HG03432 (cell line): ENCODE measurements around the gene C1QTNF3.
"Not testable (repeated sequence)": the region's sequence is repeated elsewhere in the genome, so short reads cannot be mapped to it uniquely, and the experiment has no call there.

Experiments
- ATAC-seq: cut with Tn5 transposase; IDR thresholded peaks from one replicate; pipeline ENCODE4 v1.9.1; 2021; ENCODE audit warnings: mild to moderate bottlenecking, moderate library complexity; ENCODE audit not compliant: unreplicated experiment

The C1QTNF3 gene

DNA sequence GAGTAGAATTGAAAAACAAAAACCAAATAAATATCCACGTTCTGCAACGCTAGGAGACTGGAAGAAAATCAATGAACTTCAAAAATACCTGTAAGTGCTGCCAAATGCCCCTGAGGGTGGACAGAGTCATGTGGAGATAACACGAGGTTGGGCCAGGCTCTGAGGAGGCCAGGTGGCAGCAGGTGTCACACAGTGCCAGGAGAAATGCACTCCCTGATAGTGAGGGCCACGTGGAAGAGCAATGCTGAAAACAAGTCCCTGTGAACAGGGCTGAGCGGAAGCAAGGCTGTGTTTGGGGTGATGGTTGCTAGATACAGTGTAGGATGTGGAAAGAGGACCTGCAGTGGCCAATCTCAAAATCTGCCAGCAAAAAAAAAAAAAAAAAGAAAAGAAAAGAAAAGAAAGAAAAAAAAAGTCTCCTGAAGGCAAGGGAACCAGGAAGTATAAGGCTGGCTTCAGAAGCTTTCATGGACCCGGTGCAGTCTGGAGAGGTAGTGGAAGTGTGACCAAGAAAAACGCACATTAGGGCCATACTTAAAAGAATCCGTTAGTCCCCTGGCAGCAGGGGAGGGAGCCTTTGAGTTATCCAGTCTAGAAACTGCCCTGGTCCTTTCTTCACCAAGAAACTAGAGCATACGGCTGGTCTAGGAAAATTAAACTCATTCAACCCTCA, 16.8 kb downstream of the C1QTNF3 start:
- ATAC-seq = no peak

DNA sequence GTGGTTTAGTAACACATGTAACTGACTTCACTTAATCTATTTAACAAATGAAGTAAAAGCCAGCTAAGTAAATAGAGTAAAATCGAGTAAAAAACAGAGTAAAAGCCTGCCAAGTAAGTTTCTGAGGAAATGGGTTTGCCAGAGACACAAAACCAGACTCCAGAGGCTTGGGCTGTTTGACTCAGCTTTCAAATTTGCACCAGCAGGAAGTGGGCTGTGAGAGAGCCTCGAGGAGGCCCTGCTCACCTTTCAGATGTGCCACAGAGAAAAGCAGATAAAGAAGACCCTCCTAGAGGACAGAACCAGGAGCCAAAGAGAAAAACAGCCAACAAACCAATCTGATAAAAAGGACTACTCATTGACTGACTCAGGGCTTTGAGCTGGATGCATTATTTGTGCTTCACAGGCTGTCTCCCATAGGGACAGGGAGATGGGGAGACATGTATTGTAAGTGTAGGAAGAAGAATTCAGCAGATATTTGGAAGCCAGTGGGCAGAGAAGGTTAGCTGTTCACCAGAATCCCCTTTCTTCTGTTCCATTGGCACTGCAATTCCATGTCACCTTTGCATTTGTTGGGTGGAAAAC, 20.8 kb downstream of the C1QTNF3 start:
- peak; percentile 97 for ATAC-seq

DNA sequence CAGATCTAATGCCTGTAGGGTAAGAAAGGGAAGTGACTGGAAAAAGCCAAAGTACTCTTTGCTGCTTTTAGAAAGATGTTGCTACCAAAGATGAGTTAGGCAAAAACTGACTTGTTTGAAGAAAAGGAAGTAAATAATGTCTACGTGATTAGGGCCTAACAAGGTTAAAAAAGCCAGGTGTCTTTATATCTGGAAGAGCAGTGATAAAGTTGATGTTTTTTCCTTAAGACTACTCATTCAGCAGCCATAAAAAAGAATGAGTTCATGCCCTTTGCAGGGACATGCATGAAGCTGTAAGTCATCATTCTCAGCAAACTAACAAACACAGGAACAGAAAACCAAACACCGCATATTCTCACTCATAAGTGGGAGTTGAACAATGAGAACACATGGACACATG, 21.7 kb downstream of the C1QTNF3 start:
- no peak for ATAC-seq

DNA sequence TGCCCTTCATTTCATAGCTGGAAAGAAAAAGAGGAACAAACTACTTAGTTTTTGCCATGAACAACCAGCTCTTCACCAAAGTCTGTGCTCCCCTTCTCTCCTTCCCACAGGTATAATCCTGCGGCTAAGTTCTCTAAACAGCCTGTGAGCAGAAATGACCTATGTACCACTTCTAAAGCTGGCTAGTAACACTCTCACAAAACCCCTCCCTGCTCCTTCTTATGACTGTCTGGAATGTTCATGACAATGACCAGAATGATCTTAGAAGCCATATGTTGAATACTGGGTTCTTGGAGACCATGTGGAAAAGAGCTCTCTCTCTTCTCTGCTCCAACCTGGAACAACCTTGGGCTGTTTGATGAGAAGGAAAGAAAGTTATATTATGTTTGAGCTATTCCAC, 22.3 kb downstream of the C1QTNF3 start:
- ATAC-seq = no peak

DNA sequence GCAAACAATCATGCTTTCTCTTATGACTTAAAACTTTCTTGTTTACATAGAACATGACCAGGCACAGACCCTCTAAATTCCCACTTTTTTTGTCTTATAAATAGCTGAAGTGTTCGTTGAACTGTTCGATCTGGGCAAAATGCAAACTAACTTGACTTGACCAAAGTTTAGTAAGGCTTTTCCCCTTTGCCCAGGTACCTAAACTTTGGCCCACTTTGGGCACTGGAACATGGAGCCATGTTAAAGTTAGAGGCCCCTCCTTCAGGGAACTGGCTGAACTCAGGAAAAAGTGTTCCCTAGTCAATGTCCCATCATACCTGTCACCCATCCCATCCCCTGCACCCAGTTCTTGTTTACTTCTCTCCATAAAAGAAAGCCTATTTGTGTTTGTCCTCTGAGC, 25.8 kb downstream of the C1QTNF3 start:
- ATAC-seq = no peak

DNA sequence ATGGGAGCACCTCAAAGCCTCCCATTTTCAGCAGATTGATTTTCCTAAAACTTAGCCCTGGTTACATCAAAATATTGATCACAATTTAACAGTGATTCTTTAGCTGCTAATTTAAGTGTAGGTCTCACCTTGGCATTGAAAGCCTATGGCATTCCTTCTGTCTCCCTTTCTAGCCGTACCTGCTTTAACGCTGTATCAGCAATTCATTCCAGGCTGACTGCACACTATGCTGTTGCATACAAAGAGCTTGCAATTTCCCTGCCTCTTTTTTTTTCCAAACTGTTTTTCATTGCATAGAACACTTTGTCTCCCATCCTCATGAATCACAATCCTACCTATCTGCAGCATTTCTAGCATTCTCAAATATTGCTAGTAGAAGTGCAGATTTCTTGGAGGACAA, 26.3 kb downstream of the C1QTNF3 start:
- no peak for ATAC-seq

DNA sequence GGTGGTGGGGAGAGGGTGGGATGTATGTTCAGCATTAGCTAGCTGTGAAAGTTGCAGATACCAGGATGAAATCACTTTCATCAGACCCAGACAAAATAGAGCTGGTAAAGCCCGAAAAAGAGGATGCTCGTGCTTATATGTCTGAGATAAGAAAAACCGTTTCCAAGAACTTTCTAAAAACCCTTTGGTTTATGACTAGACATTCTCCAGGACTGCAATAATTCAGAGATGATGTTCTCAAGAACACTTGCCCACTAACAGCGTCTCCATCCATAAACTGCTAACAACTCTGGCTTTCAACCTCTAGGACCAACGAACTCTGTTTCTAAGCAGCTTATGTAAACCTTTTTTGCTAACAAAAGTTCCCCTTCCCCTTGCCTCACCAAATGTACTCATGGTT, 26.8 kb downstream of the C1QTNF3 start:
- ATAC-seq = no peak

DNA sequence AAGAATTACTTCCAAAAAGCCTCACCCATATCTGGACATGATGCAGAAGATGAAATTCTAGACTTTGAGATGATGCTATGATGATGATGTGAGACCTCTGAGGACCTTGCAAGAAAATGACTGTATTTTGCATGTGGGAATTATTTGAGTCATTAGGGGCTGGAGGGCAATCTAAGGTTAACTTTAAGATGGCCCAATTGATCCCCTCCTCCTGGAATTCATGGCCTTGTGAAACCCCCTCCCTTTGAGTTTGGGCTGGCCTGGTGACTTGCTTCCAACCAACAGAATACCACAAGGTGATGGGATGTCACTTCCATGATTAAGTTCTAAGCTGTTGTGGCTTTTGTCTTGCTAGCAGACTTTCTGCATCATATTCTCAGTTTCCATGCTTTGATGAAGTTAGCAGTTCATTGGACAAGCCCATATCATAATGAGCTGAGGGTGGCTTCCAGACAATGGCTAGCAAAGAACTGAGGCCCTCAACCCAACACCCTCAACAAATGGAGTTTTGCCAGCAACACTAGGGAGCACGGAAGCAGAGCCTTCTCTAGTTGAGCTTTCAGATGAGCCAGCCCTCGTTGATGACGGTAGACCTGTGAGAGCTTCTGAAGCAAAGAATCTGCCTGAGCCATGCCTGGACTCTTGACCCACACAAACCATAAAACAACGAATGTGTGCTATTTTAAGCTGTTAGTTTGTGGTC, 27.7 kb downstream of the C1QTNF3 start:
- no peak for ATAC-seq

DNA sequence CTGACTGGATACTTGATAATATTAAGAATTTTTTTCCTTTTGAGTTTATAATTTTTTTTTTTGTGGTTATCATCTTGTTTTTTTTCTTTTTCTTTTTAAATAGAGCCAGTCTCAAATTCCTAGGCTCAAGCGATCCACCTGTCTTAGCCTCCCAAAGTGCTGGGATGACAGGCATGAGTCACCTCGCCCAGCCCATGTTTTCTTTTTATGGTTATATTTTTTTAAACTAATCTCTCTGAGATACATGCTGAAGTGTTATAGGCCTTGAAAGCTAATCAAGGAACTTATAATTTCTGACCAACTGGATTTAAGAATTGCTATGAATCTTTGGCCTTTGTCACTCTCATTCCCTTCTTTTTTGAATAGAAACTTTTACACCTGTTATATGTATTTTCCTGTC, 28.4 kb downstream of the C1QTNF3 start:
- ATAC-seq = no peak

DNA sequence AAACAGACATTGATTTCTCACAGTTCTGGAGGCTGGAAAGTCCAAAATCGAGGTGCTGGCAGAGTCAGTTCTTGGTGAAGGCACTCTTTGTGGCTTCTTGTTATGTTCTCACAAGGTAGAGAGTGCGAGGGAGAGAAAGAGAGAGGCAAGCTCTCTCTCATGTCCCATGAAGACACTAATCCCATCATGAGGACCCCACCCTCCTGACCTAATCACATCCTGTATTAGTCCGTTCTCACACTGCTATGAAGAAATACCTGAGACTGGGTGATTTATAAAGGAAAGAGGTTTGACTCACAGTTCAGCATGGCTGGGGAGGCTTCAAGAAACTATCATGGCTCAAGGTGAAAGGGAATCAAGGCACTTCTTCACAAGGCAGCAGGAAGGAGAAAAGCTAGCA, 29.5 kb downstream of the C1QTNF3 start:
- ATAC-seq = no peak

DNA sequence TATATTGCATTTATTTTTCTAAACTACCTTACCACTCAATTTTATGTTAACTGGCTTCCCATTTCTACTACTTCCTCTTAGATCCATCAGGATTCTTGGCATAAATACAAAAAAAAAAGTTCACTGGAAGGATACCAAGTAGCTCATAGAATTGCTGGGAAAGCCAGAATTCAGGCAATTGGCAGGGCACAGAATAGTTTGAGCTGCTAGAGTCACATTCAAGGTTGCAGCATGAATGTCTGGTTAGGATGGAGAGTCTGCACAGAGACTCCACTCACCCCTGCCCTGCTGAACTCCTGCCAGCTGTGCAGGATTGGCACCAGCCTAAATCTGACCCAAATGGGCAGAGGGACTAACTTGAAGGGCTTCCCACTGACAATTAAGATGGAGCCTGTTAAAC, 30.2 kb downstream of the C1QTNF3 start:
- ATAC-seq = no peak

DNA sequence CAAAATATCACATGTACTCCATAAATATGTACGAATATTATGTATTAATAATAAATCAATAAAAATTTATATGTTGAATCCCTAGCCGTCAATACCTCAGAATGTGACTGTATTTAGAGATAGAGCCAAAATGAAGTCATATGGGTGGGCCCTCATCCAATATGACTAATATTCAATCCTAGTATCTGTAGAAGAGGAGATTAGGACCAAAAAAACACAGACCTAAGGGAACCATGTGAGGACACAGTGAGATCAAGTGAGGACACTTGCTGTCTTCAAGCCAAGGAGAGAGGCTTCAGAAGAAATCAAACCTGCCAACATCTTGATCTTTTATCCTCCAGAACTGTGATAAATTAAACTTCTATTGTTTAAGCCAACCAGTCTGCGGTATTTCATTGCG, 31.5 kb downstream of the C1QTNF3 start:
- ATAC-seq = no peak

DNA sequence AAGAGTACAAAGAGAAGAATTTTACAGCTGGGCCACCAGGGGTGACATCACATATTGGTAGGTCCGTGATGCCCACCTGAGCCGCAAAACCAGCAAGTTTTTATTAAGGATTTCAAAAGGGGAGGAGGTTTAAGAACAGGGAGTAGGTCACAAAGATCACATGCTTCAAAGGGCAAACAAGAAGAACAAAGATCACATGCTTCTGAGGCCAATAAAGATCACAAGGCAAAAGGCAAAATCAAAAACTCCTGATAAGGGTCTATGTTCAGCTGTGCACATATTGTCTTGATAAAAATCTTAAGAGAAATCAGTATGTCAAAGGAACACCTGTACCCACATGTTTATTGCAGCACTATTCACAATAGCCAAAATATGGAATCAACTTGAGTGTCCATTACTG, 32.9 kb downstream of the C1QTNF3 start:
- not testable (repeated sequence) for ATAC-seq

DNA sequence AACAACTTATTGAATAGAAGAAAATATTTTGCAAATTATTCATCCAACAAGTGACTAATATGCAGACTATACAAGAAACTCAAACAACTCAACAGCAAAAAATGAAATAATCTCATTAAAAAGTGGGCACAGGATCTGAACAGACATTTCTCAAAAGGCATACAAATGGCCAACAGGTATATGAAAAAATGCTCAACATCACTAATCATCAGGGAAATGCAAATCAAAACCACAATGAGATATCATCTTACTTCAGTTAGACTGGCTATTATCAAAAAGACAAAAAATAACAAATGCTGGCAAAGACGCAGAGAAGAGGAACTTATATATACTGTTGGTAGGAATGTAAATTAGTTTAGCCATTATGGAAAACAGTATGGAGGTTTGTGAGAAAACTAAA, 33.4 kb downstream of the C1QTNF3 start:
- ATAC-seq = no peak

DNA sequence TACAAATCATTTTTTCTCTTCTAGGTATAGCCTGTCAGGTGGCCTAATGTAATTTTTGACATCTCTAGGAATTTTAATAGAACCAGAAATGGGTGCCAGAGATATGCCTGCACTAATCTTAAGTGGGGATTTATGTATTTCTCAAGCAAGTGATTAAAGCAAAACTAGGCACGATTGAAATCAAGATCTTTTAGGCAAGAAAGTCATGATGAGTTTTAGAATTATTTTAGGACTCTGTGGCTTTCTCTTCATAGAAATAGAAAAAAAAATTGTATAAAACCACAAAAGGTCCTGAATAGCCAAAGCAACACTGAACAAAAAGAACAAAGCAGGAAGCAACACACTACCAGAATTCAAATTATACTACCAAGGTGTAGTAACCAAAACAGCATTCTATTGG, 34.2 kb downstream of the C1QTNF3 start:
- no peak for ATAC-seq

DNA sequence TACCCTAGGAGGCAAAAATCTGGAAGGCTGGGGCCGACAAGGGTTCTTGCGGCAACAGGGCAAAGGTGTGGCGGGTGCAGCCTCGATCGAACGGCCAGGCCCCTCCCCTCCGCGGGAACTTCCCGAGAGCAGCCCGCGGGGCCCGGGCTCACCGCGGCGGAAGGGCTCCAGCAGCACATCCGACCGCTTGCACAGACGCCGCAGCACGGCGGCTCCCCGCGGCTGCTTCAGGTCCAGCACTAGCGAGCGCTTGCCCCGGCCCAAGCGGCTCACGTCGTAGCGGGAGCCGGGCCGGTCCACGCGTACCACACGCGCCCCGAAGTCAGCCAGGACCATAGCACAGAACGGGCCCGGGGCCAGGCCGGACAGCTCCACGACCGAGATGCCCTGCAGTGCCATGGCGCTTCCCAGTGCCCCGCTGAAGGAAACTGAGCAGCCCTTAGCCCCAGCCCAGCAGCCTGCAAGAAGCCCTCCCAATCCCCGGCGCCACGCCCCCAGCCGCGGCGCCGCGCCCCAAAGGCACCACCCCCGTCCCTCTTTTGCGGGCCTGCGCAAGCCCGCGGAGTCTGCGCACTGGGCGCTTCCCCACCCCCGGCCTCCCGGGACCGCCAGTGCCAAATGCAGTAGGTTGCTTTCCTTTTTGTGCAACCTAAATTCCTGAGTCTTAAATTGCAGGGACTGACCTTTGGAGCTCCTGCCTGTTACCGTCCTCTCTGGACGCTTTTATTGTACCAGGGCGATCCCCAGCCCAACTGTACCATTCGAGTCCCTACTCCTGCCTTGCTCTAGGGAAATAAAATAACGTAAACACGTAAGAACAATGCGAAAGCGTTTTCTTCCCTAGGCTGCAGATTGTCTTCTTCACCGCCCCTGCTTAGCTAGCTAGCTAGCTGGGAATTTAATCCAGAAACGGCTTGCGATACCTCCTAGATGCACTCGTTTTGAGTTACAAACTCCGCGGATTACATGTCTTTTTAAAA, 35.1 kb downstream of the C1QTNF3 start, which contains the start of gene AMACR:
Gene AMACR, minus strand, starts transcription at position 430 of the 980 bp plus-strand sequence. Its CDS starts 31 bp downstream, at position 399.
- ATAC-seq = peak; percentile 96

DNA sequence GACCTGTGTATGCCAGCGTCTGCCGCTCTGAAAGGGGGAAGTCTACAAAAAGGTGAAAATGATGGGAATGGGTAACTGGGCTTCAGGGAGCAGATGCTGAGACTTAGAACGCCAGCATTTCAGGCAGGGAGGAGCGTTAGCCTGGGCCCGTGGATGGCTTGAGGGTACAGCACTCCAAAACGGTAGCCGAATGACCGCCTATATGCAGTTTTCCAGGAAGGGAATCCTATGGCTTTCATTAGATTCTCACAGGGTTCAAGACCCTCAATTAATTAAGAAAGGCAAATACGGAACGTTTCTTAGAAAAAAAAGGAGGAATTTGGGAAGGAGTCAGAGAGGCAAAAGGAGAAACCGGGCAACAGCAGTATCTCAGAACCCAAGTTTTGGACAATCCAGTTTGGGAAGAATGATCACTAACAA, 35.8 kb downstream of the C1QTNF3 start:
- no peak for ATAC-seq

DNA sequence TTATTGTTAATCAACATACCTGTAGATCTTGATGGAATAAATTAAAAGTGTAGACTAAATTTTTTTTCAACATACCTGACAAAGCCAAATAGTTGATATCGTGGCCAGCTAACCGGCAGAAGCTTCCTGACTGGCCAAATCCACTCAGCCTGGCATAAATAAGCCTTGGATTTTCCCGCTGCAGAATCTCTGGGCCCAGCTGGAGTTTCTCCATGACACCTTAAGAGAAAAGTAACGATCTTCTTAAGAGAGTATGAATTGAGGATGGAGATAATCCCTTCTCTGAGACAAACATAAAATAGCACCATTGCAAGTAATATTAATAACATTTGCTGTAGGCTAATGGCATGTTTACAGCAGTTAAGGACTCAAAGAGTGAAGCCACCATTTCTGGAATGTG, 37.3 kb downstream of the C1QTNF3 start:
- no peak for ATAC-seq

DNA sequence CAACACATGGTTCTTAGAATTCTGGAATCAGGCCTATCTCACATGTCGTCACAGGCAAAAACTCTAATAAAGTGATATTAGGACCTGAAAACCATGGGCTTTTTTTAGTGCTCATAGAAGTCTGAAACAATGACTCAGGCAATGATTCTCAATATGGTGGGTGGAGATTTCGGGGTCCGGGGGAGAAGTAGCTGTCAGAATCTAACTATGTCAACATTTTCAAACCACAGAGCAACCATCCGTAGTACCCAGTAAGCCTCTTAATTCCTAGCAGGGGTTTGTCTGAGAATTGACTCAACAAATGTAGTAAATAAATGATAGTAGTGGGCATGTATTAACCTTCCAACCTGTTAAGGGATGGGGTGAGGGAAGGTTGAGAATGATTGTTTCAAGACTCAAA, 37.8 kb downstream of the C1QTNF3 start:
- no peak for ATAC-seq

DNA sequence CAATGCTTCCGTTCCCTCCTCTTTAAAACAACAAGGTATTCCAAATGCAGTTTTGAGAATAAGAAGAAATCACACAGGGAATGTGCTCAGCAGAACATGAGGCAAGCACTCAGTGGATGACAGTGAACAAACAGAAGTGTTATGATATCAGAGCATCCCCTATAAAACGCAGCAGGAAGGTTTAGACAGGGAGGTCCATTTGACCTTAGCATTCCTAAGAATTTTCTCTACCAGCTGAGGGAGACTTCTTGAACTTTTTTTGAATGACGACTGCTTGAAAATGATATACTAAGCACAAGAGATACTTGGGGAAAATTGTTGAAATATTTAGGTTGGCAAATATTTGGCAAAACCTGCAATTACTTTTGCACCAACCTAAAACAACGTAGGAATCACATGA, 39.1 kb downstream of the C1QTNF3 start:
- no peak for ATAC-seq
